Keratinocyte (primary cell): Measurements from ENCODE around the gene GAB1. TPM values are rescaled to one million over a fixed set of nuclear protein-coding genes. Genes with fewer than 3 reads are reported as not detected.

Experiments
- DNase-seq: peaks from one replicate; pipeline ENCODE4 v3.0.0-alpha.2; 2011; ENCODE audit warnings: low read depth, missing footprints, low spot score
- FAIRE-seq: peaks from 2 replicates; lab custom pipeline; 2011; peaks lifted over from hg19 to GRCh38; lab: Jason Lieb, UNC
- H2AFZ ChIP-seq: 2 replicates; pipeline ENCODE4 v1.6.0; 2012; ENCODE audit warnings: low read length, control low read depth, inconsistent platforms; ENCODE audit not compliant: control insufficient read depth
- H3K27ac ChIP-seq: 2 replicates; pipeline ENCODE4 v1.5.1; 2011; ENCODE audit warnings: low read length; ENCODE audit not compliant: control insufficient read depth, insufficient read depth
- H3K27me3 ChIP-seq: 3 replicates; pipeline ENCODE4 v1.6.0; 2011; ENCODE audit warnings: low read length; ENCODE audit not compliant: control insufficient read depth, insufficient read depth; ENCODE audit errors: extremely low read depth
- H3K36me3 ChIP-seq, 2 experiments: 2 replicates in 1 of 2; 3 replicates in 1 of 2; pipeline ENCODE4 v1.5.1; 2011; ENCODE audit warnings: low read length in 2 of 2, mild to moderate bottlenecking in 1 of 2; ENCODE audit not compliant: control insufficient read depth in 2 of 2, insufficient read depth in 2 of 2; ENCODE audit errors: extremely low read depth in 1 of 2
- H3K4me1 ChIP-seq: 3 replicates; pipeline ENCODE4 v1.5.1; 2011; ENCODE audit warnings: low read length; ENCODE audit not compliant: control insufficient read depth, insufficient read depth; ENCODE audit errors: extremely low read depth
- H3K4me2 ChIP-seq: 3 replicates; pipeline ENCODE4 v1.6.0; 2011; ENCODE audit warnings: low read depth, low read length; ENCODE audit not compliant: control insufficient read depth, insufficient read depth; ENCODE audit errors: extremely low read depth
- H3K4me3 ChIP-seq, 3 experiments: fragments of 200-600 bp in 1 of 3; sonication (generic) in 1 of 3; 2 replicates in 2 of 3; 3 replicates in 1 of 3; pipeline ENCODE4 v1.5.1; 2011 to 2016; ENCODE audit warnings: low read length in 3 of 3, mild to moderate bottlenecking in 3 of 3, control low read depth in 2 of 3, inconsistent platforms in 1 of 3, low read depth in 1 of 3, mixed read lengths in 1 of 3, mixed run types in 1 of 3, moderate library complexity in 1 of 3; ENCODE audit not compliant: control insufficient read depth in 2 of 3, insufficient read depth in 2 of 3; ENCODE audit errors: extremely low read depth in 1 of 3
- H3K79me2 ChIP-seq: 2 replicates; pipeline ENCODE4 v1.6.0; 2012; ENCODE audit warnings: low read length; ENCODE audit not compliant: control insufficient read depth, insufficient read depth
- H3K9ac ChIP-seq: 3 replicates; pipeline ENCODE4 v1.6.0; 2011; ENCODE audit warnings: low read length; ENCODE audit not compliant: control insufficient read depth, insufficient read depth; ENCODE audit errors: extremely low read depth
- H3K9me1 ChIP-seq: 3 replicates; pipeline ENCODE4 v1.6.0; 2011; ENCODE audit warnings: low read length; ENCODE audit not compliant: control insufficient read depth, insufficient read depth; ENCODE audit errors: extremely low read depth
- H3K9me3 ChIP-seq: 2 replicates; pipeline ENCODE4 v1.5.1; 2012; ENCODE audit warnings: low read depth, low read length; ENCODE audit not compliant: control insufficient read depth
- H4K20me1 ChIP-seq: 3 replicates; pipeline ENCODE4 v1.6.0; 2011; ENCODE audit warnings: low read length; ENCODE audit not compliant: control insufficient read depth, insufficient read depth; ENCODE audit errors: extremely low read depth
- EZH2 ChIP-seq: IDR thresholded peaks from one replicate; pipeline ENCODE4 v1.6.1; 2012; ENCODE audit warnings: inconsistent platforms, mild to moderate bottlenecking, low read length, moderate library complexity
- dilution Hi-C: fragments of 300-500 bp; cut with MboI; formaldehyde crosslinking; loops from one replicate; pipeline ENCODE4 v1.7.0; 2020; ENCODE audit warnings: low sequenced_read_pairs; ENCODE audit not compliant: extremely low pct_ligation_motif_present
- polyA plus RNA-seq, 5 experiments: library from polyadenylated mRNA; depleted of rRNA in 3 of 5; stranded (reverse) in 3 of 5; stranded (forward) in 1 of 5; unstranded in 1 of 5; fragments of >200 nt; gene quantifications; 1 replicate in 1 of 5; 2 replicates in 3 of 5; 3 replicates in 1 of 5; pipeline versions ENCODE4 v1.2.1 to v1.2.3, GENCODE V29; 2011 to 2012; ENCODE audit warnings: missing spikeins in 2 of 5, low read depth in 1 of 5, low replicate concordance in 1 of 5
- TF ChIP-seq, protein P1 (sequence below), 3 experiments: IDR thresholded peaks in 1 of 3; conservative IDR thresholded peaks in 1 of 3; optimal IDR thresholded peaks in 1 of 3; 2 replicates in 2 of 3; 3 replicates in 1 of 3; pipeline versions ENCODE3 to v1.5.1; 2011; ENCODE audit warnings: low read length in 3 of 3, mild to moderate bottlenecking in 3 of 3, moderate library complexity in 2 of 3, control low read depth in 1 of 3, inconsistent platforms in 1 of 3; ENCODE audit not compliant: insufficient read depth in 2 of 3; ENCODE audit errors: extremely low read depth in 1 of 3

Gene GAB1
- polyA plus RNA-seq, 1 donor (not counting 4 experiments of a cell fraction or from before 2014, with no cell fraction given) = 11.0 TPM

DNA sequence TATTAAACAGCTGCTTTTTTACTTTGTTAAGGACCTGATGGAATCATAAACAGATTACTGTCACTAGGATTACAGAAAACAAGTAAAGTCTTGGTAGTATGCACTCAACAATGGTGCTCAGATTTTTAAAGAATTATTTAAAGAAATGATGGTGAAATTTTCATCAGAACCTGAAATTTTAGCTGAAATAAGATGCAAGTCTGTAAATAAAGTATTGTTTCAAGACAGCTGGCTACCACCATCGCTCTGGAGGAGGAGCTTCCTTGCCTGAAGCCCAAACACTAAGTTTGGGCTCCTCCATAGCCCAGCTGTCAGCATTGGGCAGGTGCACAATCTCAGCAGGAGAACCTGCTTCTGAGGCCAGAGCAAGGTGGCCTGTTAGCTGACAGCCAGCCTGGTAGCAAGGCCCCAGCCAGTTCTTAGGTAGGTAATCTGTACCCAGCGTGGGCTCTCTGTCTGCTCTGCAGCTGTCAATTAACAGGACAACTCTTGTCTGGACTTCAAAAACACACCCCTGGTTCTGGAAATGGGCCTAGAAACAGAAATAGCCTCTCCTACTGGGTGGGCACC lies 4.6 kb downstream of the GAB1 start:
- no peak for FAIRE-seq
- no peaks in the 10 kb centered on the region for H4K20me1 ChIP-seq
- no peak overlapping the region for H3K4me2 ChIP-seq
- H3K27me3 ChIP-seq = no peaks in the 10 kb centered on the region
- no peak for TF ChIP-seq EZH2
- TF ChIP-seq, protein P1, sequence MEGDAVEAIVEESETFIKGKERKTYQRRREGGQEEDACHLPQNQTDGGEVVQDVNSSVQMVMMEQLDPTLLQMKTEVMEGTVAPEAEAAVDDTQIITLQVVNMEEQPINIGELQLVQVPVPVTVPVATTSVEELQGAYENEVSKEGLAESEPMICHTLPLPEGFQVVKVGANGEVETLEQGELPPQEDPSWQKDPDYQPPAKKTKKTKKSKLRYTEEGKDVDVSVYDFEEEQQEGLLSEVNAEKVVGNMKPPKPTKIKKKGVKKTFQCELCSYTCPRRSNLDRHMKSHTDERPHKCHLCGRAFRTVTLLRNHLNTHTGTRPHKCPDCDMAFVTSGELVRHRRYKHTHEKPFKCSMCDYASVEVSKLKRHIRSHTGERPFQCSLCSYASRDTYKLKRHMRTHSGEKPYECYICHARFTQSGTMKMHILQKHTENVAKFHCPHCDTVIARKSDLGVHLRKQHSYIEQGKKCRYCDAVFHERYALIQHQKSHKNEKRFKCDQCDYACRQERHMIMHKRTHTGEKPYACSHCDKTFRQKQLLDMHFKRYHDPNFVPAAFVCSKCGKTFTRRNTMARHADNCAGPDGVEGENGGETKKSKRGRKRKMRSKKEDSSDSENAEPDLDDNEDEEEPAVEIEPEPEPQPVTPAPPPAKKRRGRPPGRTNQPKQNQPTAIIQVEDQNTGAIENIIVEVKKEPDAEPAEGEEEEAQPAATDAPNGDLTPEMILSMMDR (optimal IDR thresholded peaks at IDR 0.05 in 1 of 3, IDR thresholded peaks at IDR 0.05 in 1 of 3, conservative IDR thresholded peaks at IDR 0.05 in 1 of 3; ENCODE audit: extremely low read depth in 1 of 3, insufficient read depth in 2 of 3, low read length in 3 of 3) = no peak
- H3K27ac ChIP-seq = no peak overlapping the region
- peaks cover 67% of the 10 kb centered on the region for H3K79me2 ChIP-seq
- DNase-seq = no peak
- peaks cover 34% of the 10 kb centered on the region for H3K4me1 ChIP-seq
- H3K4me3 ChIP-seq = no peak overlapping the region
- no peak overlapping the region for H3K9ac ChIP-seq
- H2AFZ ChIP-seq = no peak overlapping the region
- H3K9me1 ChIP-seq = no peaks in the 10 kb centered on the region
- no peaks in the 10 kb centered on the region for H3K36me3 ChIP-seq
- no peaks in the 10 kb centered on the region for H3K9me3 ChIP-seq
- dilution Hi-C loops = no loop called here

DNA sequence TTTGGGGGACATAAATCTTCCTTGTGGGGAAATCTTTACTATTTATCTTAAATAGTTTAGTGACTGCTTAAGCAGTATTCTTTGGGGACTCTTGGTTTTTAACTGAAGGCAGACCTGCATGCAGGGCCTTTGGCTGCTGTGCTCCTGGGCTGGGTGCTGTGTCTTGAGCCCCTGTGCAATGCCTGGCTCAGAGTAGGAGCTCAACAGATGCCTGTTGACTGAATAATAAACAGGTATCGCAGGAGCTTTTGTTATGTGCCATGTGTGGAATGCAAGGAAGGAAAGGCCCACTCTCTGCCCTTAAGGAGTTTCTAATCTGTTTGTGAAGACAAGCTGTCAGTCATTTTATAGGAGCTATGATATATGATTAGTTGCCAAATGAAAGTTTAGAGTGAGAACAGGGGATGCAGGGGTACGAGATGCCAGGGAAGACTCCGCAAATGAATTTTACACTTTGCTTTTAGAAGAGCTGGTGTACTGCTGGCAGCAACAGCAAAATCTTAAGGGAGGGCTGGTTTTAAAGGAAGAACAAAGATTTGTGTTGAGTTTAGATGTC lies 6.7 kb downstream of the GAB1 start:
- Histone ChIP-seq H3K36me3 (no peaks in the 10 kb centered on the region), H3K9me3 (no peaks in the 10 kb centered on the region), H3K9me1 (no peaks in the 10 kb centered on the region), H3K79me2 (peaks cover 53% of the 10 kb centered on the region), H4K20me1 (no peaks in the 10 kb centered on the region), H3K27me3 (no peaks in the 10 kb centered on the region), H3K27ac (no peak overlapping the region), H3K4me1 (peaks cover 30% of the 10 kb centered on the region), H3K4me3 (no peak overlapping the region), H3K4me2 (no peak overlapping the region), H3K9ac (no peak overlapping the region), H2AFZ (no peak overlapping the region)
- TF ChIP-seq, protein P1 (optimal IDR thresholded peaks at IDR 0.05 in 1 of 3, IDR thresholded peaks at IDR 0.05 in 1 of 3, conservative IDR thresholded peaks at IDR 0.05 in 1 of 3; ENCODE audit: extremely low read depth in 1 of 3, insufficient read depth in 2 of 3, low read length in 3 of 3) = no peak
- no peak for TF ChIP-seq EZH2
- FAIRE-seq (no peak), DNase-seq (no peak)
- dilution Hi-C loops = no loop called here
